Activated CD4-positive, alpha-beta memory T cell treated with anti-CD3 and anti-CD28 coated beads, Interleukin-2, amount 10 ng/mL, durations not matched to agents 7 days and 5 days (primary cell): Measurements from ENCODE around the gene PDE1C. TPM values are rescaled to one million over a fixed set of nuclear protein-coding genes. Genes with fewer than 3 reads are reported as not detected.

Source experiments
- CTCF ChIA-PET: fragments of 350-600 bp; sonication (Branson Sonifier 250); formaldehyde crosslinking; loops from one replicate; lab custom pipeline; 2021; ENCODE audit warnings: antibody characterized with exemption, inconsistent platforms; lab: Charles Lee
- POLR2A ChIA-PET: fragments of 350-600 bp; sonication (Branson Sonifier 250); formaldehyde crosslinking; loops from one replicate; lab custom pipeline; 2021; ENCODE audit warnings: antibody characterized with exemption; lab: Charles Lee
- DNase-seq: peaks from one replicate; pipeline ENCODE4 v3.0.0-alpha.2; 2020
- H3K27ac Mint-ChIP-seq: one replicate; pipeline ENCODE4 v1.8.0; 2021; ENCODE audit warnings: mild to moderate bottlenecking, mixed read lengths
- H3K27me3 Mint-ChIP-seq: one replicate; pipeline ENCODE4 v1.8.0; 2021; ENCODE audit warnings: mixed read lengths
- H3K36me3 Mint-ChIP-seq: one replicate; pipeline ENCODE4 v1.8.0; 2021; ENCODE audit warnings: low read depth, mixed read lengths
- H3K4me1 Mint-ChIP-seq: one replicate; pipeline ENCODE4 v1.8.0; 2021; ENCODE audit warnings: mixed read lengths
- H3K4me3 Mint-ChIP-seq: one replicate; pipeline ENCODE4 v1.8.0; 2021; ENCODE audit warnings: mild to moderate bottlenecking, mixed read lengths
- H3K9me3 Mint-ChIP-seq: one replicate; pipeline ENCODE4 v1.8.0; 2021; ENCODE audit warnings: mixed read lengths
- total RNA-seq, 2 experiments: library from RNA; stranded (reverse); gene quantifications; one replicate each; pipeline ENCODE4 v1.2.3, GENCODE V29; 2021

The PDE1C gene
- total RNA-seq, 2 experiments from 2014 or later = not detected

GRCh38 chr7:31788883-31789680 lies 281.1 kb downstream of the PDE1C start:
- Mint-ChIP-seq H3K27me3 (no peaks in the 10 kb centered on the region), H3K36me3 (no peaks in the 10 kb centered on the region), H3K4me1 (no peaks in the 10 kb centered on the region), H3K9me3 (no peaks in the 10 kb centered on the region), H3K27ac (no peak overlapping the region), H3K4me3 (no peak overlapping the region)
- no peak for DNase-seq
- CTCF ChIA-PET = no interaction called here
- POLR2A ChIA-PET = no interaction called here

- no peaks in the 10 kb centered on the region for H3K9me3 Mint-ChIP-seq
- no peak for DNase-seq
- CTCF ChIA-PET = no interaction called here
- H3K27me3 Mint-ChIP-seq = no peaks in the 10 kb centered on the region
- H3K27ac Mint-ChIP-seq = no peak overlapping the region
- H3K36me3 Mint-ChIP-seq = no peaks in the 10 kb centered on the region
- POLR2A ChIA-PET = no interaction called here
- H3K4me3 Mint-ChIP-seq = no peak overlapping the region
- H3K4me1 Mint-ChIP-seq = no peaks in the 10 kb centered on the region
These were observed 281.8 kb downstream of the PDE1C start for GRCh38 chr7:31788445-31788844.

- CTCF ChIA-PET = interaction anchor here (0.7 kb wide), 1 partner anchor 663 kb away, joined by 5 read pairs; no protein-coding TSS in a partner anchor
- no peaks in the 10 kb centered on the region for H3K4me1 Mint-ChIP-seq
- no peaks in the 10 kb centered on the region for H3K9me3 Mint-ChIP-seq
- H3K36me3 Mint-ChIP-seq = no peaks in the 10 kb centered on the region
- POLR2A ChIA-PET = no interaction called here
- no peak for DNase-seq
- H3K27me3 Mint-ChIP-seq = no peaks in the 10 kb centered on the region
- H3K4me3 Mint-ChIP-seq = no peak overlapping the region
- no peak overlapping the region for H3K27ac Mint-ChIP-seq
These were observed 283.9 kb downstream of the PDE1C start for GRCh38 chr7:31786326-31786725.

GRCh38 chr7:31785101-31785500 lies 285.1 kb downstream of the PDE1C start:
- no peaks in the 10 kb centered on the region for H3K27me3 Mint-ChIP-seq
- no peak overlapping the region for H3K27ac Mint-ChIP-seq
- CTCF ChIA-PET = no interaction called here
- no peak overlapping the region for H3K4me3 Mint-ChIP-seq
- no peaks in the 10 kb centered on the region for H3K9me3 Mint-ChIP-seq
- POLR2A ChIA-PET = no interaction called here
- no peaks in the 10 kb centered on the region for H3K36me3 Mint-ChIP-seq
- DNase-seq = no peak
- H3K4me1 Mint-ChIP-seq = no peaks in the 10 kb centered on the region

GRCh38 chr7:31783221-31783620 lies 287.0 kb downstream of the PDE1C start:
- POLR2A ChIA-PET = no interaction called here
- Mint-ChIP-seq H3K9me3 (no peaks in the 10 kb centered on the region), H3K27ac (no peak overlapping the region), H3K4me1 (no peaks in the 10 kb centered on the region), H3K4me3 (no peak overlapping the region), H3K36me3 (no peaks in the 10 kb centered on the region), H3K27me3 (no peaks in the 10 kb centered on the region)
- DNase-seq = no peak
- CTCF ChIA-PET = interaction anchor here (0.8 kb wide), 1 partner anchor 10 kb away, joined by 3 read pairs; no protein-coding TSS in a partner anchor

GRCh38 chr7:31782411-31782991 lies 287.7 kb downstream of the PDE1C start:
- POLR2A ChIA-PET = no interaction called here

GRCh38 chr7:31778296-31778695 lies 291.9 kb downstream of the PDE1C start:
- Mint-ChIP-seq H3K4me3 (no peak overlapping the region), H3K27me3 (no peaks in the 10 kb centered on the region), H3K9me3 (no peaks in the 10 kb centered on the region), H3K27ac (no peak overlapping the region), H3K4me1 (no peaks in the 10 kb centered on the region), H3K36me3 (no peaks in the 10 kb centered on the region)
- DNase-seq = no peak
- ChIA-PET POLR2A (no interaction called here), CTCF (no interaction called here)

More at GRCh38 chr7:31782411-31782991, 287.7 kb downstream of the PDE1C start:
- H3K4me3 Mint-ChIP-seq = no peak overlapping the region
- no peak for DNase-seq
- H3K27me3 Mint-ChIP-seq = no peaks in the 10 kb centered on the region
- H3K27ac Mint-ChIP-seq = no peak overlapping the region
- no peaks in the 10 kb centered on the region for H3K4me1 Mint-ChIP-seq
- CTCF ChIA-PET = interaction anchor here (0.8 kb wide), 1 partner anchor 11 kb away, joined by 3 read pairs; no protein-coding TSS in a partner anchor
- no peaks in the 10 kb centered on the region for H3K36me3 Mint-ChIP-seq
- no peaks in the 10 kb centered on the region for H3K9me3 Mint-ChIP-seq

- no peak for DNase-seq
- Mint-ChIP-seq H3K27ac (no peak overlapping the region), H3K27me3 (no peaks in the 10 kb centered on the region), H3K36me3 (no peaks in the 10 kb centered on the region), H3K4me3 (no peak overlapping the region), H3K4me1 (no peaks in the 10 kb centered on the region), H3K9me3 (no peaks in the 10 kb centered on the region)
- ChIA-PET POLR2A (no interaction called here), CTCF (no interaction called here)
These were observed 293.6 kb downstream of the PDE1C start for GRCh38 chr7:31776616-31777015.

GRCh38 chr7:31775556-31775955 lies 294.7 kb downstream of the PDE1C start:
- no peak for DNase-seq
- H3K27ac Mint-ChIP-seq = no peak overlapping the region
- H3K27me3 Mint-ChIP-seq = no peaks in the 10 kb centered on the region
- no peaks in the 10 kb centered on the region for H3K9me3 Mint-ChIP-seq
- no peak overlapping the region for H3K4me3 Mint-ChIP-seq
- CTCF ChIA-PET = no interaction called here
- no peaks in the 10 kb centered on the region for H3K36me3 Mint-ChIP-seq
- no peaks in the 10 kb centered on the region for H3K4me1 Mint-ChIP-seq
- POLR2A ChIA-PET = no interaction called here

GRCh38 chr7:31772211-31772610 lies 298.0 kb downstream of the PDE1C start:
- no peaks in the 10 kb centered on the region for H3K4me1 Mint-ChIP-seq
- CTCF ChIA-PET = no interaction called here
- no peaks in the 10 kb centered on the region for H3K36me3 Mint-ChIP-seq
- POLR2A ChIA-PET = no interaction called here
- no peak overlapping the region for H3K27ac Mint-ChIP-seq
- DNase-seq = no peak
- no peak overlapping the region for H3K4me3 Mint-ChIP-seq
- H3K9me3 Mint-ChIP-seq = peaks cover 3% of the 10 kb centered on the region
- H3K27me3 Mint-ChIP-seq = no peaks in the 10 kb centered on the region

GRCh38 chr7:31767686-31768358 lies 302.4 kb downstream of the PDE1C start:
- Mint-ChIP-seq H3K4me3 (no peak overlapping the region), H3K27ac (no peak overlapping the region), H3K27me3 (no peaks in the 10 kb centered on the region), H3K4me1 (no peaks in the 10 kb centered on the region), H3K9me3 (peaks cover 3% of the 10 kb centered on the region), H3K36me3 (no peaks in the 10 kb centered on the region)
- POLR2A ChIA-PET = no interaction called here
- DNase-seq = no peak
- CTCF ChIA-PET = no interaction called here

GRCh38 chr7:31764462-31764861 lies 305.7 kb downstream of the PDE1C start:
- Mint-ChIP-seq H3K4me1 (no peaks in the 10 kb centered on the region), H3K36me3 (no peaks in the 10 kb centered on the region), H3K27me3 (no peaks in the 10 kb centered on the region), H3K9me3 (peaks cover 3% of the 10 kb centered on the region), H3K4me3 (no peak overlapping the region), H3K27ac (no peak overlapping the region)
- CTCF ChIA-PET = no interaction called here
- no peak for DNase-seq
- POLR2A ChIA-PET = no interaction called here

GRCh38 chr7:31763548-31763947 lies 306.7 kb downstream of the PDE1C start:
- H3K9me3 Mint-ChIP-seq = no peaks in the 10 kb centered on the region
- no peaks in the 10 kb centered on the region for H3K4me1 Mint-ChIP-seq

More at GRCh38 chr7:31763548-31763947, 306.7 kb downstream of the PDE1C start:
- no peaks in the 10 kb centered on the region for H3K36me3 Mint-ChIP-seq
- H3K27me3 Mint-ChIP-seq = no peaks in the 10 kb centered on the region
- POLR2A ChIA-PET = no interaction called here
- DNase-seq = no peak
- H3K27ac Mint-ChIP-seq = no peak overlapping the region
- CTCF ChIA-PET = no interaction called here
- H3K4me3 Mint-ChIP-seq = no peak overlapping the region
